ENCODE results near the gene TCN2.

The TCN2 gene

GRCh38 chr22:30601464-30601863 is 5.5 kb upstream of the TCN2 start:
- no peaks in the 10 kb centered on the region for H3K27me3 ChIP-seq (ENCODE audit: control insufficient read depth, insufficient read depth, low read length)
- no peak overlapping the region for H3K9ac ChIP-seq (ENCODE audit: low read depth, low read length)
- no peak overlapping the region for H3K4me3 ChIP-seq (ENCODE audit: low read length)
- no peaks in the 10 kb centered on the region for H3K36me3 ChIP-seq (ENCODE audit: insufficient read depth, low read length)
- no peaks in the 10 kb centered on the region for H3K9me3 ChIP-seq (replicated peaks; ENCODE audit: low read length)
- H3K4me2 ChIP-seq (ENCODE audit: low read length): no peak overlapping the region
- peaks cover 8% of the 10 kb centered on the region for H3K4me1 ChIP-seq (ENCODE audit: control insufficient read depth, insufficient read depth, low read length)

- no peaks in the 10 kb centered on the region for H3K9me3 ChIP-seq (replicated peaks; ENCODE audit: low read length)
- peaks cover 12% of the 10 kb centered on the region for H3K4me1 ChIP-seq (ENCODE audit: control insufficient read depth, insufficient read depth, low read length)
- H3K4me3 ChIP-seq (ENCODE audit: low read length): no peak overlapping the region
These were observed 4.9 kb upstream of the TCN2 start for GRCh38 chr22:30602049-30602448.

GRCh38 chr22:30603801-30604200 is 3.2 kb upstream of the TCN2 start:
- Histone ChIP-seq H3K9me3 (replicated peaks; ENCODE audit: low read length) (no peaks in the 10 kb centered on the region), H3K9ac (ENCODE audit: low read depth, low read length) (no peak overlapping the region), H3K4me2 (ENCODE audit: low read length) (no peak overlapping the region), H3K4me3 (ENCODE audit: low read length) (no peak overlapping the region), H3K4me1 (ENCODE audit: control insufficient read depth, insufficient read depth, low read length) (peaks cover 29% of the 10 kb centered on the region), H3K27me3 (ENCODE audit: control insufficient read depth, insufficient read depth, low read length) (no peaks in the 10 kb centered on the region), H3K36me3 (ENCODE audit: insufficient read depth, low read length) (no peaks in the 10 kb centered on the region)

More at GRCh38 chr22:30602049-30602448, 4.9 kb upstream of the TCN2 start:
- Histone ChIP-seq H3K36me3 (ENCODE audit: insufficient read depth, low read length) (no peaks in the 10 kb centered on the region), H3K27me3 (ENCODE audit: control insufficient read depth, insufficient read depth, low read length) (no peaks in the 10 kb centered on the region), H3K4me2 (ENCODE audit: low read length) (no peak overlapping the region), H3K9ac (ENCODE audit: low read depth, low read length) (no peak overlapping the region)

- H3K36me3 ChIP-seq (ENCODE audit: insufficient read depth, low read length): no peaks in the 10 kb centered on the region
- H3K27me3 ChIP-seq (ENCODE audit: control insufficient read depth, insufficient read depth, low read length): no peaks in the 10 kb centered on the region
- no peak overlapping the region for H3K9ac ChIP-seq (ENCODE audit: low read depth, low read length)
- H3K4me3 ChIP-seq (ENCODE audit: low read length): no peak overlapping the region
- H3K9me3 ChIP-seq (replicated peaks; ENCODE audit: low read length): no peaks in the 10 kb centered on the region
- peaks cover 38% of the 10 kb centered on the region for H3K4me1 ChIP-seq (ENCODE audit: control insufficient read depth, insufficient read depth, low read length)
- no peak overlapping the region for H3K4me2 ChIP-seq (ENCODE audit: low read length)
These were observed 2.3 kb upstream of the TCN2 start for GRCh38 chr22:30604723-30605122.

GRCh38 chr22:30605449-30606110 is 1.4 kb upstream of the TCN2 start:
- Histone ChIP-seq H3K4me3 (ENCODE audit: low read length) (peak overlapping the region; percentile 63), H3K9ac (ENCODE audit: low read depth, low read length) (peak overlapping the region; percentile 59), H3K9me3 (replicated peaks; ENCODE audit: low read length) (no peaks in the 10 kb centered on the region), H3K36me3 (ENCODE audit: insufficient read depth, low read length) (no peaks in the 10 kb centered on the region), H3K4me2 (ENCODE audit: low read length) (peak overlapping the region; percentile 89), H3K27me3 (ENCODE audit: control insufficient read depth, insufficient read depth, low read length) (no peaks in the 10 kb centered on the region), H3K4me1 (ENCODE audit: control insufficient read depth, insufficient read depth, low read length) (peaks cover 40% of the 10 kb centered on the region)

GRCh38 chr22:30607300-30607930 is 441 bp downstream of the TCN2 start:
- Histone ChIP-seq H3K4me1 (ENCODE audit: control insufficient read depth, insufficient read depth, low read length) (peaks cover 40% of the 10 kb centered on the region), H3K9ac (ENCODE audit: low read depth, low read length) (peak overlapping the region; percentile 57), H3K27me3 (ENCODE audit: control insufficient read depth, insufficient read depth, low read length) (no peaks in the 10 kb centered on the region), H3K4me3 (ENCODE audit: low read length) (peak overlapping the region; percentile 73), H3K9me3 (replicated peaks; ENCODE audit: low read length) (no peaks in the 10 kb centered on the region), H3K36me3 (ENCODE audit: insufficient read depth, low read length) (no peaks in the 10 kb centered on the region), H3K4me2 (ENCODE audit: low read length) (peak overlapping the region; percentile 89)

GRCh38 chr22:30607939-30608338 is 965 bp downstream of the TCN2 start:
- no peak overlapping the region for H3K4me3 ChIP-seq (ENCODE audit: low read length)
- H3K4me2 ChIP-seq (ENCODE audit: low read length): peak overlapping the region; percentile 89

GRCh38 chr22:30609260-30610185 is 2.5 kb downstream of the TCN2 start:
- peak overlapping the region; percentile 12 for H3K9ac ChIP-seq (ENCODE audit: low read depth, low read length)

More at GRCh38 chr22:30607939-30608338, 965 bp downstream of the TCN2 start:
- no peaks in the 10 kb centered on the region for H3K9me3 ChIP-seq (replicated peaks; ENCODE audit: low read length)
- no peaks in the 10 kb centered on the region for H3K27me3 ChIP-seq (ENCODE audit: control insufficient read depth, insufficient read depth, low read length)
- H3K4me1 ChIP-seq (ENCODE audit: control insufficient read depth, insufficient read depth, low read length): peaks cover 40% of the 10 kb centered on the region
- no peak overlapping the region for H3K9ac ChIP-seq (ENCODE audit: low read depth, low read length)
- H3K36me3 ChIP-seq (ENCODE audit: insufficient read depth, low read length): no peaks in the 10 kb centered on the region

GRCh38 chr22:30610299-30610698 is 3.3 kb downstream of the TCN2 start:
- no peak overlapping the region for H3K4me2 ChIP-seq (ENCODE audit: low read length)
- H3K9ac ChIP-seq (ENCODE audit: low read depth, low read length): no peak overlapping the region
- H3K4me1 ChIP-seq (ENCODE audit: control insufficient read depth, insufficient read depth, low read length): peaks cover 40% of the 10 kb centered on the region
- no peaks in the 10 kb centered on the region for H3K27me3 ChIP-seq (ENCODE audit: control insufficient read depth, insufficient read depth, low read length)
- no peaks in the 10 kb centered on the region for H3K36me3 ChIP-seq (ENCODE audit: insufficient read depth, low read length)
- H3K9me3 ChIP-seq (replicated peaks; ENCODE audit: low read length): no peaks in the 10 kb centered on the region
- no peak overlapping the region for H3K4me3 ChIP-seq (ENCODE audit: low read length)

More at GRCh38 chr22:30609260-30610185, 2.5 kb downstream of the TCN2 start:
- H3K36me3 ChIP-seq (ENCODE audit: insufficient read depth, low read length): no peaks in the 10 kb centered on the region
- no peak overlapping the region for H3K4me3 ChIP-seq (ENCODE audit: low read length)
- H3K27me3 ChIP-seq (ENCODE audit: control insufficient read depth, insufficient read depth, low read length): no peaks in the 10 kb centered on the region
- H3K4me1 ChIP-seq (ENCODE audit: control insufficient read depth, insufficient read depth, low read length): peaks cover 40% of the 10 kb centered on the region
- peak overlapping the region; percentile 70 for H3K4me2 ChIP-seq (ENCODE audit: low read length)
- no peaks in the 10 kb centered on the region for H3K9me3 ChIP-seq (replicated peaks; ENCODE audit: low read length)

GRCh38 chr22:30611197-30611596 is 4.2 kb downstream of the TCN2 start:
- no peaks in the 10 kb centered on the region for H3K9me3 ChIP-seq (replicated peaks; ENCODE audit: low read length)
- H3K36me3 ChIP-seq (ENCODE audit: insufficient read depth, low read length): no peaks in the 10 kb centered on the region
- H3K27me3 ChIP-seq (ENCODE audit: control insufficient read depth, insufficient read depth, low read length): no peaks in the 10 kb centered on the region

GRCh38 chr22:30612789-30613188 is 5.8 kb downstream of the TCN2 start:
- Histone ChIP-seq H3K9me3 (replicated peaks; ENCODE audit: low read length) (no peaks in the 10 kb centered on the region), H3K9ac (ENCODE audit: low read depth, low read length) (no peak overlapping the region), H3K36me3 (ENCODE audit: insufficient read depth, low read length) (no peaks in the 10 kb centered on the region), H3K27me3 (ENCODE audit: control insufficient read depth, insufficient read depth, low read length) (no peaks in the 10 kb centered on the region), H3K4me3 (ENCODE audit: low read length) (no peak overlapping the region), H3K4me1 (ENCODE audit: control insufficient read depth, insufficient read depth, low read length) (peaks cover 21% of the 10 kb centered on the region), H3K4me2 (ENCODE audit: low read length) (no peak overlapping the region)

More at GRCh38 chr22:30611197-30611596, 4.2 kb downstream of the TCN2 start:
- no peak overlapping the region for H3K4me3 ChIP-seq (ENCODE audit: low read length)
- H3K4me1 ChIP-seq (ENCODE audit: control insufficient read depth, insufficient read depth, low read length): peaks cover 34% of the 10 kb centered on the region
- H3K4me2 ChIP-seq (ENCODE audit: low read length): no peak overlapping the region
- H3K9ac ChIP-seq (ENCODE audit: low read depth, low read length): no peak overlapping the region
